Ovary (tissue), 9 donors: Measurements from ENCODE around the gene KRT9. TPM values are rescaled to one million over a fixed set of nuclear protein-coding genes. Genes with fewer than 3 reads are reported as not detected.

Source experiments
- DNase-seq, 5 donors: peaks; one replicate each; pipeline ENCODE4 v3.0.0-alpha.2; 2019 to 2020
- H3K27ac ChIP-seq, 2 donors: fragments of 200-600 bp; one replicate each; pipeline versions ENCODE4 v1.5.1 to v1.8.0; 2019 to 2022
- H3K27me3 ChIP-seq: fragments of 200-600 bp; one replicate; pipeline ENCODE4 v1.8.0; 2022
- H3K36me3 ChIP-seq: fragments of 200-600 bp; sonication (generic); one replicate; pipeline ENCODE4 v1.5.1; 2019
- H3K4me1 ChIP-seq: one replicate; pipeline ENCODE4 v1.8.1; 2013; ENCODE audit warnings: mild to moderate bottlenecking, moderate library complexity; ENCODE audit not compliant: insufficient read depth
- H3K4me3 ChIP-seq: fragments of 200-600 bp; sonication (generic); one replicate; pipeline ENCODE4 v1.5.1; 2017
- H3K9me3 ChIP-seq, 2 donors: fragments of 200-600 bp in 1 of 2; sonication (generic) in 1 of 2; one replicate each; pipeline versions ENCODE4 v1.5.1 to v1.8.1; 2013 to 2019; ENCODE audit warnings: mild to moderate bottlenecking in 1 of 2, moderate library complexity in 1 of 2
- EP300 ChIP-seq: sonication (generic); formaldehyde crosslinking; IDR thresholded peaks from one replicate; pipeline ENCODE4 v1.6.1; 2017; ENCODE audit warnings: antibody characterized with exemption
- POLR2A ChIP-seq: fragments of 450-650 bp; IDR thresholded peaks from one replicate; pipeline ENCODE4 v1.6.1; 2017; ENCODE audit warnings: antibody characterized with exemption, mild to moderate bottlenecking, moderate library complexity
- WGBS, 3 donors: extraction: QIAGEN DNeasy Blood & Tissue Kit in 1 of 3; methylation state at CpG; one replicate each; pipeline versions ENCODE4 v1.1.5 to v1.1.7; 2013 to 2017; 5-methylcytosine and 5-hydroxymethylcytosine counted together
- intact Hi-C, 4 donors: fragments of 100-400 bp; cut with DNase I; formaldehyde crosslinking; loops; one replicate each; pipeline versions ENCODE4 v1.11.0 to v1.15.1; 2022 to 2023
- polyA plus RNA-seq, 2 donors: library from polyadenylated mRNA; stranded (reverse); fragments of 200-250 nt in 1 of 2; fragments of 350-450 nt in 1 of 2; fragmentation: Illumina TruSeq in 1 of 2; extraction: RNeasy Lipid Tissue Mini Kit (QIAGEN cat#74804) in 1 of 2; gene quantifications; one replicate each; pipeline ENCODE4 v1.2.3, GENCODE V29; 2013 to 2014
- total RNA-seq, 7 donors: library from RNA; depleted of rRNA in 2 of 7; stranded (reverse); fragments of >200 nt in 2 of 7; fragmentation: NEBNext Ultra II Directional in 3 of 7; extraction: Animal tissue kit (Norgen Biotek cat#: 25700) in 3 of 7; gene quantifications; one replicate each; pipeline versions ENCODE4 v1.1.0 to v1.2.4, GENCODE V29; 2016 to 2023
- TF ChIP-seq, protein P1 (sequence below), 3 donors: fragments of 450-650 bp in 2 of 3; fragments of 200-600 bp in 1 of 3; IDR thresholded peaks; one replicate each; pipeline versions ENCODE4 v1.5.1 to v1.8.0; 2016 to 2022; ENCODE audit warnings: antibody characterized with exemption in 3 of 3, mild to moderate bottlenecking in 1 of 3
- donor health status: DM: no; HTN: no; CAD: no; lungs with moderate emphysema.
- donor health status: DM: no; HTN: no; CAD: no.
- donor health status: Bipolar disorder and iron deficiency.
- donor health status: DM: yes; HTN: yes; CAD: no.
- donor health status: DM: no; HTN: no; CAD: no.
- donor health status: DM: yes; HTN: yes; CAD: no.

Gene KRT9
- total and polyA plus RNA-seq, 9 donors, result not detected

DNA sequence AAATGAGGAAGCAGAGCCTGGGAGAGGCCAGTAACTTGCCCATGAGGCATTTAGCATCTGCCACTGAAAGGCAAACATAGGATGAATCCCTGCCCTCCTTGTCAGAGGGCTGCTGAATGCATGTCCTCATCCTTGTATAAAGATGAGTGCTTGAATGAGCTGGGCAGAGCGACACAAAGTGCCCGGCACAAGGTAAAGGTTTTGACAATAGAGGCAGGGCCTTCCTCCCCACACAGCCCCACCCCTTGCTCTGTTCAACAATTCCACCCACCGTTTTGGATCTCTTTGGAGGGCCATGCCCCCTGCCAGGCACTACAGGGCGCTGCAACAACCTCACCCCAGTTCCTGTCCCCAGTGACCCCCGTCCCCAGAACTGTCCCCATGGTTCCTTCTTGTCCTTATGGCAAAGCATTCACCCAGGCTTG is 42.4 kb downstream of the KRT9 start:
- Histone ChIP-seq H3K4me1 (peaks cover 1% of the 10 kb centered on the region), H3K27ac (peak overlapping the region in 1 of 2 donors; percentile 19), H3K4me3 (no peak overlapping the region), H3K27me3 (no peaks in the 10 kb centered on the region), H3K9me3 (no peaks in the 10 kb centered on the region), H3K36me3 (no peaks in the 10 kb centered on the region)
- intact Hi-C loops, result loop anchor here in 2 of 4 donors (10.0 kb wide), 1 partner anchor 115 kb away; no protein-coding TSS in a partner anchor
- TF ChIP-seq EP300 (no peak), POLR2A (no peak)
- TF ChIP-seq, protein P1, sequence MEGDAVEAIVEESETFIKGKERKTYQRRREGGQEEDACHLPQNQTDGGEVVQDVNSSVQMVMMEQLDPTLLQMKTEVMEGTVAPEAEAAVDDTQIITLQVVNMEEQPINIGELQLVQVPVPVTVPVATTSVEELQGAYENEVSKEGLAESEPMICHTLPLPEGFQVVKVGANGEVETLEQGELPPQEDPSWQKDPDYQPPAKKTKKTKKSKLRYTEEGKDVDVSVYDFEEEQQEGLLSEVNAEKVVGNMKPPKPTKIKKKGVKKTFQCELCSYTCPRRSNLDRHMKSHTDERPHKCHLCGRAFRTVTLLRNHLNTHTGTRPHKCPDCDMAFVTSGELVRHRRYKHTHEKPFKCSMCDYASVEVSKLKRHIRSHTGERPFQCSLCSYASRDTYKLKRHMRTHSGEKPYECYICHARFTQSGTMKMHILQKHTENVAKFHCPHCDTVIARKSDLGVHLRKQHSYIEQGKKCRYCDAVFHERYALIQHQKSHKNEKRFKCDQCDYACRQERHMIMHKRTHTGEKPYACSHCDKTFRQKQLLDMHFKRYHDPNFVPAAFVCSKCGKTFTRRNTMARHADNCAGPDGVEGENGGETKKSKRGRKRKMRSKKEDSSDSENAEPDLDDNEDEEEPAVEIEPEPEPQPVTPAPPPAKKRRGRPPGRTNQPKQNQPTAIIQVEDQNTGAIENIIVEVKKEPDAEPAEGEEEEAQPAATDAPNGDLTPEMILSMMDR (IDR thresholded peaks at IDR 0.05), result no peak
- no peak for DNase-seq
- WGBS, 3 donors, result 87 to 94% (median 93%) methylated on average over 5 of the region's 5 CpGs

DNA sequence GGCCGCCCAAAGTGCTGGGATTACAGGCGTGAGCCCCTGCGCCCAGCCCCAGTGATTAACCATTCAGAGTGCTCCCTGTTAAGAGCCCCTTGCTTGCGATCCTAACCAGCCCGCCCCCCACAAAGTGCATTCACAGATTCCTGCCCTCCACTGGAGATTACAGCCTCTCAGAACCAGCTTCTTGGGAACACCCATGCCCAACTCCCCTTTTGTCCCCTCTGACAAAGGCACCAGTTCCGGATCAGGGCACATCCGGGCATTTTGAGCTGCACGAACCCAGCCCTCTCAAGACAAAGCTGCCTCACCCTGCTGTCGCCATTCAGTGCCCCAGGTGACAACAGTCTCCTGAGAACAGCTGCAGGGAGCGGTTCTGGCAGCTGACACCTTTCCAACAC is 42.9 kb downstream of the KRT9 start:
- no peaks in the 10 kb centered on the region for H3K27me3 ChIP-seq
- intact Hi-C loops, result loop anchor here in 2 of 4 donors (10.0 kb wide), 1 partner anchor 114 kb away; no protein-coding TSS in a partner anchor
- no peaks in the 10 kb centered on the region for H3K9me3 ChIP-seq
- H3K4me1 ChIP-seq, result peaks cover 2% of the 10 kb centered on the region
- WGBS, 3 donors, result 92 to 97% (median 92%) methylated on average over 10 of the region's 10 CpGs
- no peaks in the 10 kb centered on the region for H3K36me3 ChIP-seq
- H3K27ac ChIP-seq, result peak overlapping the region in 1 of 2 donors; percentile 76
- no peak for DNase-seq
- TF ChIP-seq, protein P1 (IDR thresholded peaks at IDR 0.05), result no peak
- no peak for TF ChIP-seq POLR2A
- TF ChIP-seq EP300, result no peak
- no peak overlapping the region for H3K4me3 ChIP-seq

DNA sequence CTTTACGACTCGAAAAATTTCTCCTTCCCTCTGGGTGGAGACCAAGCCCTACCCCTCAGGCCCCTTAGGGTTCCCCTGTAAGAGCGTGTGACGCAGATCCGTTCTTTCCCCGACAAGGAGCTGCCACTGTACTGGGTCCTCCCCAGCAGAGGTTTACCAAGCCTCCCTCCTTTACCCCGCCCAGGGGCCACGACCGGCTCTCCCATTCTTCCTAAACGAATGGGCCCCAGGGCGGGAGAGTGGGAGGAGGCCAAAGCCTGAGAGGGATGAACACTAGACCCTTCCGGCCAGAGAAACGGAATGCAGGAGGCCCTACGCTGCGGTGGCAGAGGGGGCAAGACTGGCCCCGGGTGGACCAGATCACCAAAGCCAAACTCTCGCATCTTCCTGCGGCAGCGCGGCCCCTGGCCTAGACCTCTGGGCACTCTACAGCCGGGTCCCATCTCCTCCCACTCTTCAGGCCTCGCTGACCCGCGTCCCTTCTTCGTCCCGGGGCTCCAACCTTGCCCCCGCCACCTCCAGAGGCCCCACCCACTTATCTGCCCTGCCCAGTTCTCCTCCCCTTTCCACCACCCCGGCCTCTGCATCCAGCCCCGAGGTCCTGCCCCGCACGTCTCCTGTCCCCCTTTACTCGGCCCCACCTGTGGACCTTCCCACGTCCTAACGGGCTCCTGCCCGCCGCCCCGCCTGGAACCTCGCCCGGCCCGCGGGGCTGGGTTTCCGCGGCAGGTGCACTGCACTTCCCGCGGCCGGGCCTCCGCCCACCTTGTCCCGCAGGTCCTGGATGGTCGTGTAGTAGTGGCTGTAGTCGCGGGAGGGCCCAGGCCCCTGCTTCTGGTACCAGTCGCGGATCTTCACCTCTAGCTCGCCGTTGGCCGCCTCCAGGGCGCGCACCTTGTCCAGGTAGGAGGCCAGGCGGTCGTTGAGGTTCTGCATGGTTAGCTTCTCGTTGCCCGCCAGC is 44.5 kb downstream of the KRT9 start:
- peak; percentile 60 to 78 (median 70) for DNase-seq
- intact Hi-C loops, result loop anchor here in 2 of 4 donors (10.0 kb wide), 1 partner anchor 113 kb away; no protein-coding TSS in a partner anchor
- Histone ChIP-seq H3K4me3 (peak overlapping the region; percentile 68), H3K27ac (peak overlapping the region; percentile 68 to 76), H3K27me3 (no peaks in the 10 kb centered on the region), H3K36me3 (no peaks in the 10 kb centered on the region), H3K4me1 (peaks cover 7% of the 10 kb centered on the region), H3K9me3 (no peaks in the 10 kb centered on the region)
- peak; percentile 12 for TF ChIP-seq POLR2A
- TF ChIP-seq, protein P1 (IDR thresholded peaks at IDR 0.05), result no peak
- 2 to 6% (median 3%) methylated on average over 61 to 62 of the region's 62 CpGs for WGBS, 3 donors

DNA sequence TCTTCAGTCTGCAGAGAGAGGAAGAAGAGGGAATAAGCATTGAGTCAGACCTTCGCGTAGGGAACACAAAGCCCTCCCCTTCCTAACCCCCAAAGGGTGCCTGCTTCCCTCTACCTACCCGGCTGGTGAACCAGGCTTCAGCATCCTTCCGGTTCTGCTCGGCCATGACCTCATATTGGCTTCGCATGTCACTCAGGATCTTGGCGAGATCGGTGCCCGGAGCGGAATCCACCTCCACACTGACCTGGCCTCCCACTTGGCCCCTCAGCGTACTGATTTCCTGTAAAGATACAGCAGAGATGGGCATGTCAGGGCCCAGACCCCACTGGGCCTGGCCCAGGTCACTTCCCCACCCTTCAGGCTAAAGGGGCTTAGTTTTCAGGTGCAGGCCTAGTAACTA is 47.6 kb downstream of the KRT9 start:
- TF ChIP-seq POLR2A (no peak), EP300 (no peak)
- TF ChIP-seq, protein P1 (IDR thresholded peaks at IDR 0.05), result no peak
- Histone ChIP-seq H3K27me3 (no peaks in the 10 kb centered on the region), H3K9me3 (no peaks in the 10 kb centered on the region), H3K27ac (no peak overlapping the region), H3K4me3 (no peak overlapping the region), H3K4me1 (peaks cover 7% of the 10 kb centered on the region), H3K36me3 (no peaks in the 10 kb centered on the region)
- DNase-seq, result no peak
- 65 to 85% (median 83%) methylated on average over 11 of the region's 11 CpGs for WGBS, 3 donors
- intact Hi-C loops, result loop anchor here in 2 of 4 donors (10.0 kb wide), 1 partner anchor 109 kb away; no protein-coding TSS in a partner anchor
